Measurements from ENCODE around the gene LMLN. TPM values are rescaled to one million over a fixed set of nuclear protein-coding genes. Genes with fewer than 3 reads are reported as not detected.
A peak's percentile ranks its signal among the peaks of the same experiment; 100 is the strongest.

LMLN gene
- total RNA-seq, 2 donors from 2014 or later = 10.0 to 10.5 TPM

DNA sequence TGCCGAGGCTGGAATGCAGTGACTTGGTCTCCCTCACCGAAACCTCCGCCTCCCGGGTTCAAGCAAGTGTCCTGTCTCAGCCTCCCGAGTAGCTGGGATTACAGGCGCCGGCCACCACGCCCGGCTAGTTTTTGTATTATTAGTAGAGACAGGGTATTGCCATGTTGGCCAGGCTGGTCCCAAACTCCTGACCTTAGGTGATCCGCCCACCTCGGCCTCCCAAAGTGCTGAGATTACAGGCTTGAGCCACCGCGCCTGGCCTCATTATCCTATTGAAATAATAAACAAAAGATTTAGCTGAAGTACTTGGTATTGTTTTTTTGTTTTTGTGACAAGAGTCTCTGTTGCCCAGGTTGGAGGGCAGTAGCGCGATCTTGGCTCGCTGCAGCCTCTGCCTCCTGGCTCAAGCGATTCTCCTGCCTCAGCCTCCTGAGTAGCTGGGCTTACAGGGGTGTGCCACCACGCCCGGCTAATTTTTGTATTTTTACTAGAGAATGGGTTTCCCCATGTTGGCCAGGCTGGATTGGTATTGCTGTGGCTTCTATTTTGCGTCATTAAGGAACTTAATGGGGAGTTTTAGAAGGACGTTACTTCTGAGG is 8.5 kb upstream of the LMLN start:
- H3K36me3 Mint-ChIP-seq (ENCODE audit: low read depth) = peaks cover 56% of the 10 kb centered on the region
- Histone ChIP-seq H3K4me3 (ENCODE audit: low read length) (peak overlapping the region; percentile 94), H3K27me3 (ENCODE audit: control insufficient read depth, insufficient read depth, low read length, poor library complexity, severe bottlenecking) (no peaks in the 10 kb centered on the region), H3K9ac (ENCODE audit: extremely low read depth, low read length, poor library complexity, severe bottlenecking) (peak overlapping the region; percentile 97), H3K4me1 (ENCODE audit: control insufficient read depth, insufficient read depth, low read length) (peaks cover 6% of the 10 kb centered on the region), H3K36me3 (ENCODE audit: control insufficient read depth, insufficient read depth, low read length) (peaks cover 58% of the 10 kb centered on the region), H3K27ac (ENCODE audit: low read depth, low read length) (no peak overlapping the region), H3K9me3 (ENCODE audit: control insufficient read depth, low read length) (no peaks in the 10 kb centered on the region)
- no peaks in the 10 kb centered on the region for H3K9me3 Mint-ChIP-seq
- H3K27ac Mint-ChIP-seq = peak overlapping the region; percentile 100
- peak overlapping the region; percentile 97 for H3K4me3 Mint-ChIP-seq
- no peak for TF ChIP-seq CTCF (conservative IDR thresholded peaks at IDR 0.05)
- 87% methylated on average over 11 to 21 of the region's 21 CpGs for WGBS, 2 experiments (ENCODE audit: insufficient coverage in 1 of 2, insufficient read length in 1 of 2)
- no peak for DNase-seq
- peaks cover 6% of the 10 kb centered on the region for H3K27me3 Mint-ChIP-seq (ENCODE audit: insufficient read depth)
- peaks cover 11% of the 10 kb centered on the region for H3K4me1 Mint-ChIP-seq

- WGBS, 2 experiments (ENCODE audit: insufficient coverage in 1 of 2, insufficient read length in 1 of 2) = 92 to 95% methylated on average over 9 of the region's 9 CpGs
Observed at GRCh38 chr3:197952440-197952839, 7.6 kb upstream of the LMLN start.

GRCh38 chr3:197953325-197953724 is 6.7 kb upstream of the LMLN start:
- Histone ChIP-seq H3K9me3 (ENCODE audit: control insufficient read depth, low read length) (no peaks in the 10 kb centered on the region), H3K27ac (ENCODE audit: low read depth, low read length) (no peak overlapping the region), H3K4me1 (ENCODE audit: control insufficient read depth, insufficient read depth, low read length) (peaks cover 6% of the 10 kb centered on the region), H3K4me3 (ENCODE audit: low read length) (peak overlapping the region; percentile 94), H3K27me3 (ENCODE audit: control insufficient read depth, insufficient read depth, low read length, poor library complexity, severe bottlenecking) (no peaks in the 10 kb centered on the region), H3K9ac (ENCODE audit: extremely low read depth, low read length, poor library complexity, severe bottlenecking) (no peak overlapping the region), H3K36me3 (ENCODE audit: control insufficient read depth, insufficient read depth, low read length) (peaks cover 62% of the 10 kb centered on the region)
- H3K36me3 Mint-ChIP-seq (ENCODE audit: low read depth) = peaks cover 56% of the 10 kb centered on the region
- WGBS, 2 experiments (ENCODE audit: insufficient coverage in 1 of 2, insufficient read length in 1 of 2) = 93 to 95% methylated on average over 5 to 6 of the region's 6 CpGs
- no peak for DNase-seq
- peak overlapping the region; percentile 97 for H3K4me3 Mint-ChIP-seq
- H3K27ac Mint-ChIP-seq = peak overlapping the region; percentile 75
- H3K27me3 Mint-ChIP-seq (ENCODE audit: insufficient read depth) = no peaks in the 10 kb centered on the region
- no peak for TF ChIP-seq CTCF (conservative IDR thresholded peaks at IDR 0.05)
- H3K9me3 Mint-ChIP-seq = no peaks in the 10 kb centered on the region
- H3K4me1 Mint-ChIP-seq = peaks cover 11% of the 10 kb centered on the region

More at GRCh38 chr3:197952440-197952839, 7.6 kb upstream of the LMLN start:
- Histone ChIP-seq H3K9ac (ENCODE audit: extremely low read depth, low read length, poor library complexity, severe bottlenecking) (no peak overlapping the region), H3K36me3 (ENCODE audit: control insufficient read depth, insufficient read depth, low read length) (peaks cover 62% of the 10 kb centered on the region), H3K4me1 (ENCODE audit: control insufficient read depth, insufficient read depth, low read length) (peaks cover 6% of the 10 kb centered on the region), H3K27me3 (ENCODE audit: control insufficient read depth, insufficient read depth, low read length, poor library complexity, severe bottlenecking) (no peaks in the 10 kb centered on the region), H3K27ac (ENCODE audit: low read depth, low read length) (no peak overlapping the region), H3K9me3 (ENCODE audit: control insufficient read depth, low read length) (no peaks in the 10 kb centered on the region), H3K4me3 (ENCODE audit: low read length) (peak overlapping the region; percentile 94)
- Mint-ChIP-seq H3K27ac (peak overlapping the region; percentile 75), H3K36me3 (ENCODE audit: low read depth) (peaks cover 56% of the 10 kb centered on the region), H3K9me3 (no peaks in the 10 kb centered on the region), H3K27me3 (ENCODE audit: insufficient read depth) (peaks cover 4% of the 10 kb centered on the region), H3K4me1 (peaks cover 11% of the 10 kb centered on the region), H3K4me3 (peak overlapping the region; percentile 97)
- TF ChIP-seq CTCF (conservative IDR thresholded peaks at IDR 0.05) = no peak
- DNase-seq = no peak

All from endodermal cell (in vitro differentiated cells).